ENCODE data around the gene WRAP73. TPM values are rescaled to one million over a fixed set of nuclear protein-coding genes. Genes with fewer than 3 reads are reported as not detected.
"Not testable (repeated sequence)": the region's sequence is repeated elsewhere in the genome, so short reads cannot be mapped to it uniquely, and the experiment has no call there.

The WRAP73 gene
- total RNA-seq, 1 donor from 2014 or later, result 22.5 TPM

- DNase-seq (ENCODE audit: extremely low read depth, low read depth, low spot score), result no peak
Measured at GRCh38 chr1:3631320-3632260, 18.3 kb downstream of the WRAP73 start.

GRCh38 chr1:3630914-3631313, 19.0 kb downstream of the WRAP73 start:
- no peak for DNase-seq (ENCODE audit: extremely low read depth, low read depth, low spot score)

- DNase-seq (ENCODE audit: extremely low read depth, low read depth, low spot score), result no peak
Measured at GRCh38 chr1:3630161-3630611, 19.7 kb downstream of the WRAP73 start.

GRCh38 chr1:3629561-3630160, 20.2 kb downstream of the WRAP73 start:
- DNase-seq (ENCODE audit: extremely low read depth, low read depth, low spot score), result no peak

- DNase-seq (ENCODE audit: extremely low read depth, low read depth, low spot score), result no peak
Measured at GRCh38 chr1:3628445-3628844, 21.5 kb downstream of the WRAP73 start.

- no peak for DNase-seq (ENCODE audit: extremely low read depth, low read depth, low spot score)
Measured at GRCh38 chr1:3627515-3628253, 22.2 kb downstream of the WRAP73 start.

GRCh38 chr1:3626025-3626424, 23.9 kb downstream of the WRAP73 start:
- DNase-seq (ENCODE audit: extremely low read depth, low read depth, low spot score), result no peak

- DNase-seq (ENCODE audit: extremely low read depth, low read depth, low spot score), result no peak
Measured at GRCh38 chr1:3625151-3625907, 24.6 kb downstream of the WRAP73 start.

GRCh38 chr1:3624200-3625136, 25.4 kb downstream of the WRAP73 start, which contains the start of gene TPRG1L:
TSS of gene TPRG1L (plus strand) at chr1:3625015. CDS start at chr1:3625073, 58 bp downstream.
- no peak for DNase-seq (ENCODE audit: extremely low read depth, low read depth, low spot score)

- DNase-seq (ENCODE audit: extremely low read depth, low read depth, low spot score), result no peak
Measured at GRCh38 chr1:3623441-3624199, 26.3 kb downstream of the WRAP73 start.

- DNase-seq (ENCODE audit: extremely low read depth, low read depth, low spot score), result not testable (repeated sequence)
Measured at GRCh38 chr1:3622102-3622501, 27.8 kb downstream of the WRAP73 start.

GRCh38 chr1:3621151-3621671, 28.7 kb downstream of the WRAP73 start:
- not testable (repeated sequence) for DNase-seq (ENCODE audit: extremely low read depth, low read depth, low spot score)

- DNase-seq (ENCODE audit: extremely low read depth, low read depth, low spot score), result no peak
Measured at GRCh38 chr1:3620708-3621107, 29.2 kb downstream of the WRAP73 start.

- no peak for DNase-seq (ENCODE audit: extremely low read depth, low read depth, low spot score)
Measured at GRCh38 chr1:3618881-3619671, 30.8 kb downstream of the WRAP73 start.

- DNase-seq (ENCODE audit: extremely low read depth, low read depth, low spot score), result no peak
Measured at GRCh38 chr1:3618531-3618880, 31.4 kb downstream of the WRAP73 start.

- no peak for DNase-seq (ENCODE audit: extremely low read depth, low read depth, low spot score)
Measured at GRCh38 chr1:3617806-3618345, 32.0 kb downstream of the WRAP73 start.

- DNase-seq (ENCODE audit: extremely low read depth, low read depth, low spot score), result no peak
Measured at GRCh38 chr1:3616861-3617260, 33.0 kb downstream of the WRAP73 start.
